ENCODE measurements around the gene FKBP5.

DNA sequence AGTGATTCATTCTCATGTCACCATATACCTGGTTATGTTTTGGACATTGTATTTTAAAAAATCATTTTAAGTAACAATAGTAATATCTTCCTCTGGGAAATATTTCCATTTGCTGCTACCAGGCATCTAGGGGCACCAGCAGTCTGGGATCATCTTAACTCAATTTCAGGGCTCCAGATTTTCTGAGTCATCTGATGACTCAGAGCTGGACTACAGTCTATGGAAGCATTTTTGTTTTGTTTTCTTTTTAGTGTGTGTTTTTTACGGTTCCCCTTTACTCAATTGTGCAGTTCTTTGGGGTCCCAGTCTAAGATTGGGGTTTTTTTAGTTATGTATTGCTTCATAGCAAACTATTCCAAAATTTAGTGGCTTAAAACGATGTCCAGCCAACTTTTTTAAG is 5.7 kb upstream of the FKBP5 start:
- TF ChIP-seq POLR2A (IDR thresholded peaks at IDR 0.05) (no peak), EP300 (IDR thresholded peaks at IDR 0.05) (no peak)
- TF ChIP-seq, protein P1, sequence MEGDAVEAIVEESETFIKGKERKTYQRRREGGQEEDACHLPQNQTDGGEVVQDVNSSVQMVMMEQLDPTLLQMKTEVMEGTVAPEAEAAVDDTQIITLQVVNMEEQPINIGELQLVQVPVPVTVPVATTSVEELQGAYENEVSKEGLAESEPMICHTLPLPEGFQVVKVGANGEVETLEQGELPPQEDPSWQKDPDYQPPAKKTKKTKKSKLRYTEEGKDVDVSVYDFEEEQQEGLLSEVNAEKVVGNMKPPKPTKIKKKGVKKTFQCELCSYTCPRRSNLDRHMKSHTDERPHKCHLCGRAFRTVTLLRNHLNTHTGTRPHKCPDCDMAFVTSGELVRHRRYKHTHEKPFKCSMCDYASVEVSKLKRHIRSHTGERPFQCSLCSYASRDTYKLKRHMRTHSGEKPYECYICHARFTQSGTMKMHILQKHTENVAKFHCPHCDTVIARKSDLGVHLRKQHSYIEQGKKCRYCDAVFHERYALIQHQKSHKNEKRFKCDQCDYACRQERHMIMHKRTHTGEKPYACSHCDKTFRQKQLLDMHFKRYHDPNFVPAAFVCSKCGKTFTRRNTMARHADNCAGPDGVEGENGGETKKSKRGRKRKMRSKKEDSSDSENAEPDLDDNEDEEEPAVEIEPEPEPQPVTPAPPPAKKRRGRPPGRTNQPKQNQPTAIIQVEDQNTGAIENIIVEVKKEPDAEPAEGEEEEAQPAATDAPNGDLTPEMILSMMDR (IDR thresholded peaks at IDR 0.05): no peak

Data from ovary (tissue), 3 donors.